Measurements from ENCODE around the gene GLI3.
"Not testable (repeated sequence)": the region's sequence is repeated elsewhere in the genome, so short reads cannot be mapped to it uniquely, and the experiment has no call there.

The GLI3 gene

GRCh38 chr7:42217548-42217947 is 19.5 kb downstream of the GLI3 start:
- Histone ChIP-seq H3K27ac (no peak overlapping the region), H3K9me3 (no peaks in the 10 kb centered on the region), H3K4me1 (no peaks in the 10 kb centered on the region), H3K27me3 (no peaks in the 10 kb centered on the region), H3K4me3 (no peak overlapping the region), H3K4me2 (no peak overlapping the region), H3K36me3 (peaks cover 44% of the 10 kb centered on the region), H4K20me1 (no peaks in the 10 kb centered on the region), H3K9ac (no peak overlapping the region)
- TF ChIP-seq Cebpa-rat (IDR thresholded peaks at IDR 0.05), result no peak

GRCh38 chr7:42217053-42217452 is 20.0 kb downstream of the GLI3 start:
- Histone ChIP-seq H3K9me3 (no peaks in the 10 kb centered on the region), H3K27me3 (no peaks in the 10 kb centered on the region), H3K27ac (no peak overlapping the region), H3K9ac (no peak overlapping the region), H3K4me1 (no peaks in the 10 kb centered on the region), H3K4me2 (no peak overlapping the region), H4K20me1 (no peaks in the 10 kb centered on the region), H3K4me3 (no peak overlapping the region), H3K36me3 (peaks cover 42% of the 10 kb centered on the region)
- TF ChIP-seq Cebpa-rat (IDR thresholded peaks at IDR 0.05), result no peak

GRCh38 chr7:42214060-42214679 is 22.8 kb downstream of the GLI3 start:
- H3K4me2 ChIP-seq, result no peak overlapping the region
- H3K4me1 ChIP-seq, result no peaks in the 10 kb centered on the region
- no peak for TF ChIP-seq Cebpa-rat (IDR thresholded peaks at IDR 0.05)

GRCh38 chr7:42213093-42213492 is 23.9 kb downstream of the GLI3 start:
- no peak overlapping the region for H3K4me2 ChIP-seq
- no peak overlapping the region for H3K9ac ChIP-seq
- H3K4me1 ChIP-seq, result no peaks in the 10 kb centered on the region
- no peaks in the 10 kb centered on the region for H3K27me3 ChIP-seq
- no peaks in the 10 kb centered on the region for H4K20me1 ChIP-seq
- H3K9me3 ChIP-seq, result no peaks in the 10 kb centered on the region
- peaks cover 26% of the 10 kb centered on the region for H3K36me3 ChIP-seq
- TF ChIP-seq Cebpa-rat (IDR thresholded peaks at IDR 0.05), result no peak
- H3K4me3 ChIP-seq, result no peak overlapping the region
- H3K27ac ChIP-seq, result no peak overlapping the region

More at GRCh38 chr7:42214060-42214679, 22.8 kb downstream of the GLI3 start:
- no peak overlapping the region for H3K27ac ChIP-seq
- no peaks in the 10 kb centered on the region for H3K27me3 ChIP-seq
- no peak overlapping the region for H3K4me3 ChIP-seq
- no peaks in the 10 kb centered on the region for H4K20me1 ChIP-seq
- no peaks in the 10 kb centered on the region for H3K9me3 ChIP-seq
- peaks cover 24% of the 10 kb centered on the region for H3K36me3 ChIP-seq
- no peak overlapping the region for H3K9ac ChIP-seq

- no peak overlapping the region for H3K4me3 ChIP-seq
- H3K27ac ChIP-seq, result no peak overlapping the region
- H3K36me3 ChIP-seq, result peaks cover 25% of the 10 kb centered on the region
- H3K9ac ChIP-seq, result no peak overlapping the region
- H3K9me3 ChIP-seq, result no peaks in the 10 kb centered on the region
- H3K27me3 ChIP-seq, result no peaks in the 10 kb centered on the region
- no peaks in the 10 kb centered on the region for H4K20me1 ChIP-seq
- no peaks in the 10 kb centered on the region for H3K4me1 ChIP-seq
- no peak for TF ChIP-seq Cebpa-rat (IDR thresholded peaks at IDR 0.05)
- H3K4me2 ChIP-seq, result no peak overlapping the region
Measured at GRCh38 chr7:42212541-42213090, 24.4 kb downstream of the GLI3 start.

GRCh38 chr7:42211938-42212337 is 25.1 kb downstream of the GLI3 start:
- peaks cover 25% of the 10 kb centered on the region for H3K36me3 ChIP-seq
- H3K9me3 ChIP-seq, result no peaks in the 10 kb centered on the region
- H3K4me3 ChIP-seq, result no peak overlapping the region
- H3K27me3 ChIP-seq, result no peaks in the 10 kb centered on the region
- H3K4me2 ChIP-seq, result no peak overlapping the region
- H3K27ac ChIP-seq, result no peak overlapping the region
- no peak overlapping the region for H3K9ac ChIP-seq
- TF ChIP-seq Cebpa-rat (IDR thresholded peaks at IDR 0.05), result no peak
- H4K20me1 ChIP-seq, result no peaks in the 10 kb centered on the region
- no peaks in the 10 kb centered on the region for H3K4me1 ChIP-seq

GRCh38 chr7:42210779-42211178 is 26.2 kb downstream of the GLI3 start:
- H3K27ac ChIP-seq, result no peak overlapping the region
- H3K9ac ChIP-seq, result no peak overlapping the region
- no peaks in the 10 kb centered on the region for H4K20me1 ChIP-seq
- H3K27me3 ChIP-seq, result no peaks in the 10 kb centered on the region
- H3K36me3 ChIP-seq, result peaks cover 25% of the 10 kb centered on the region
- no peaks in the 10 kb centered on the region for H3K4me1 ChIP-seq
- H3K4me2 ChIP-seq, result no peak overlapping the region
- H3K4me3 ChIP-seq, result no peak overlapping the region
- H3K9me3 ChIP-seq, result no peaks in the 10 kb centered on the region
- TF ChIP-seq Cebpa-rat (IDR thresholded peaks at IDR 0.05), result no peak

DNA sequence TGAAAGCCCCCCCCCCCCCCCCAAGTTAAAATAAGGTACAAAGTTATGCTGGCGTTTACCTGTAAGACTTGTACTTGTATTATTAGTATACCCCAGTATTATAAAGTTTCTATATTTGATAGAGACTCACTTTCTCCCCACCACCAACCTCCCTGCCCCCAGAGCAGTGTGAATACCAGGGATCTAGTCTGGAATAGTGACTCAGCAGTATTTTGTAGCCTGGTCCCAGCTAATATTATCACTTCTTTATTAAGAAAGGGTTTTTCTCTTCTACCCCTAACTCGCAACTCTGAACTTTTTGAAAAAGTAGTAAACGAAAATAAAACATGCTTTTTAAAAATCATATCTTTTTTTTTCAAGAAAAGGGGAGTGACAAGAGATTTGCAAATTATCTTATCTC is 26.7 kb downstream of the GLI3 start:
- H3K9ac ChIP-seq, result no peak overlapping the region
- TF ChIP-seq Cebpa-rat (IDR thresholded peaks at IDR 0.05), result no peak
- H3K36me3 ChIP-seq, result peaks cover 25% of the 10 kb centered on the region
- H3K27me3 ChIP-seq, result no peaks in the 10 kb centered on the region
- H3K9me3 ChIP-seq, result no peaks in the 10 kb centered on the region
- no peak overlapping the region for H3K4me2 ChIP-seq
- H3K27ac ChIP-seq, result no peak overlapping the region
- no peak overlapping the region for H3K4me3 ChIP-seq
- H4K20me1 ChIP-seq, result no peaks in the 10 kb centered on the region
- no peaks in the 10 kb centered on the region for H3K4me1 ChIP-seq

GRCh38 chr7:42209085-42209484 is 27.9 kb downstream of the GLI3 start:
- not testable (repeated sequence) for H3K27me3 ChIP-seq, H3K27ac ChIP-seq, H3K4me3 ChIP-seq, H4K20me1 ChIP-seq, H3K9me3 ChIP-seq, H3K4me1 ChIP-seq, H3K9ac ChIP-seq, H3K4me2 ChIP-seq
- peaks cover 25% of the 10 kb centered on the region for H3K36me3 ChIP-seq

- Histone ChIP-seq H3K4me1 (no peaks in the 10 kb centered on the region), H3K36me3 (peaks cover 21% of the 10 kb centered on the region), H3K4me3 (no peak overlapping the region), H3K4me2 (no peak overlapping the region), H3K9ac (no peak overlapping the region), H4K20me1 (no peaks in the 10 kb centered on the region), H3K9me3 (peaks cover 1% of the 10 kb centered on the region; the same call in 1 of the 2 replicates), H3K27ac (no peak overlapping the region), H3K27me3 (no peaks in the 10 kb centered on the region)
- no peak for TF ChIP-seq Cebpa-rat (IDR thresholded peaks at IDR 0.05)
Measured at GRCh38 chr7:42208572-42208971, 28.4 kb downstream of the GLI3 start.

DNA sequence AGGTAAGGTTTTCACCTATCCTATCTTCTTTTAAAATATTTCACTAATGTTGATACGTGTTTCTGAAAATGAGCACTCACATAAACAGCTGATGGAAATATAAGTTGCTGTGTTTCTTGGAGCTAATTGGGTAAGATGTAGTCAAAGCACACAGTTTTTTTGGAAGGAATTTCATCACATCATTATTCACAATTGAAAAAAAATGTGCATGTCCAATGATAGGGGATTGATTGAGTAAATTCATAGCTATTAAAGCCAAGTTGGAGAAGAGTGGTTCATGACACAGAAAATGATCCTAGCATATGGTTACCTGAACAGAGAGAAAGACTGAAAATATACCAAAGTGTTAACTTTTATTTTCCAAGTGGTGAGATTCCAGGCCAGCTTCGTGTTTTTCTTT is 29.6 kb downstream of the GLI3 start:
- H3K9me3 ChIP-seq, result peaks cover 4% of the 10 kb centered on the region; the same call in 1 of the 2 replicates
- no peak overlapping the region for H3K27ac ChIP-seq
- H3K4me2 ChIP-seq, result no peak overlapping the region
- no peaks in the 10 kb centered on the region for H3K4me1 ChIP-seq
- H3K9ac ChIP-seq, result no peak overlapping the region
- H3K36me3 ChIP-seq, result peaks cover 15% of the 10 kb centered on the region; the same call in 1 of the 2 replicates
- no peaks in the 10 kb centered on the region for H3K27me3 ChIP-seq
- no peaks in the 10 kb centered on the region for H4K20me1 ChIP-seq
- TF ChIP-seq Cebpa-rat (IDR thresholded peaks at IDR 0.05), result no peak
- H3K4me3 ChIP-seq, result no peak overlapping the region
